ENCODE measurements around the gene ACTR1A. TPM values are rescaled to one million over a fixed set of nuclear protein-coding genes. Genes with fewer than 3 reads are reported as not detected.

Gene ACTR1A
- total RNA-seq, 1 donor from 2014 or later: 172 TPM

DNA sequence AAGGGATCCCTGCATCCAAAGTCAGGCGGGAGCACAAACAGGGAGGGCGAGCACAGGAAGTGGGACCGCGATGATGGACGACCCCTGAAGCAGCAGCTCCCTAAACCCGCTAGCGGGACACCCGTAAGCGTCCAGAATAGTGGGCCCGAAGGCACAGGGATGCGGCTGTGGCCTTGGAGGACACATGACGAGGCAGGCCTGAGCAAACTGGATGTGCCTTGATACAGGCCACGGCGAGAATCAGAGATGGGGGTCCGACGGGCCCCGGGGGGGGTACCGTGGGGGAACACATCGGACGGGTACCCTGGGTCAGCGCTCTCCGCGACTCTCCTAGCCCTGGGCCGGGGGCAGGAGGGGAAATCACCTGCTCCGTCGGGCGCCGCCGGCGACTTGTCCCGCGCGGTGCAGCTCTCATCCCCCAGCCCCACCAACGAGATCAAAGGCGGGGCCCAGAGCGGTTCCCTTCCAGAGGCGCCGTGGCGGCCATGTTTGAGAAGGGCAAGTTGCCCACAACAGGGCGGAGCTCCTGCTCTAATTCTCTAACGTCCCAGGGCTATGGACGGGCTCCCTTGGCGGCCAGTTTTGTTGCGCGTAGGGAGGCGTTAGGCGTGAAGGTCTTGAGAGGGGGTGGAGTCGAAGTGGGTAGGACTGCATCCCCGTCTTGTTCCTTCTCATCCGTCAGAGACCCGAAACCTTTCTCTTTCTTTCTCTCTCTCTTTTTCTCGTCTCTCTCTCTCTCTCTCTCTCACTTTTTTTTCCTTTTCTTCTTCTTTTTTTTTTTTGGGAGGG, 70.2 kb downstream of the ACTR1A start, which contains the start of gene CUEDC2:
TSS of gene CUEDC2 (minus strand) at position 413 of the 789 bp plus-strand sequence. CDS start 7,386 bp downstream, outside the sequence.
- DNase-seq (ENCODE audit: extremely low read depth, low read depth, low spot score): peak; percentile 74

DNA sequence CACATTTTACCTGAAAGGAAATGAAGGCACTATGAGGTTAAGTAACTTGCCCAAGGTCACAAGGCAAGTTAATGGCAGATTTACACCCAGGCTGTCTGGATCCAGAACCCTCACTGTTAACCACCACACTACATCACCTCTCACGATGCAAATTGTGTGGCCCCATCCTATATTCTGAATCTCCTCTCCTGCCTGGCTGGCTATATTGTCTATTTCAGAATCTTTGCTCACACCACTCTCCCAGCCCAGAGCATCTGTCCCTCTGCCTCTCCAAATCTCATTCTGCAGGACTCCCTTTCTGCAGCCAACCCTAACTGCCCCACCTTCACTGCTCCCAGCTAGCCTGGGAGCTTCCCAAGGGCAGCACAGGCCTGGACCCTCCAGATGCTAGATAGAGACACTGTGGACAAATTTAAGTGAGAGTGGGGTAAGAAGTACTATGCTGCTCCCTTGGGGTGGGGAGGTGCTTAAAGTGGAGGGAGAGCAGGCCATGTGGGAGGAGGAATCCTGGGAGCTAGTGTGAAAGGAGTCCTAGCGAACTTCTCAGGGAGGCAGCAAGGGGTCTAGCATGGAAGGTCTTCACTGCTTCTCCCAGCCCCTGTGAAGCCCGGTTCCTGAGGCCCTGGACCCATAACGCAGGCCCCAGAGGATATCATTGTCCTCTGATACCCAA, 70.9 kb downstream of the ACTR1A start:
- DNase-seq (ENCODE audit: extremely low read depth, low read depth, low spot score): no peak

DNA sequence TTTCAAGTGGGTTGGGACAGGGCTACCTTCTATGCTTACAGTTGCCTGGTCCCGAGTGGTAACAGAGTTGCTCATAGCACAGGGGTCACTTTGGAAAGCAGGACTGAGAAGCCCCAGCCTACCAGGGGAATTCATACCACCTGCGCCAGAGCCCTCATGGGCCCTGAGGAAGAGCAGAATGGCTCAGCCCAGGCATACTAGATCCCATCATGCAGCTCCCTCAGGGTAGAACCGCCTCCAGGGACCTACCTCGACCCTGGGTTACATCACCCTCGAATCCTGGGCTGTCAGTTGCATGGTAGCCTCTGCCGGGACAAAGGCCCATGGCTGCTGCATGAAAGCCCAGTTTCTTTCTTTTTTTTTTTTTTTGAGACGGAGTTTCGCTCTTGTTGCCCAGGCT, 73.0 kb downstream of the ACTR1A start:
- DNase-seq (ENCODE audit: extremely low read depth, low read depth, low spot score): no peak

Other genes with a start within 250 kb of the ACTR1A start
- gene NFKB2, start 107.0 kb downstream of the ACTR1A start, total RNA-seq: 45.3 and 88.4 TPM in 2 replicates
- 0.15 and 0.35 TPM in 2 replicates for gene PSD, start 83.9 kb downstream of the ACTR1A start, total RNA-seq
- 9.6 and 11.5 TPM in 2 replicates for gene FBXL15, start 81.9 kb downstream of the ACTR1A start, total RNA-seq
- gene CUEDC2, start 70.1 kb downstream of the ACTR1A start, total RNA-seq: 94.6 and 97.6 TPM in 2 replicates
- gene C10orf95, start 51.2 kb downstream of the ACTR1A start, total RNA-seq: not detected in 2 replicates
- gene SUFU, start 1.3 kb upstream of the ACTR1A start, total RNA-seq: 14.0 and 17.4 TPM in 2 replicates
- gene TRIM8, start 141.8 kb upstream of the ACTR1A start, total RNA-seq: 163 and 181 TPM in 2 replicates
- 6.4 and 7.4 TPM in 2 replicates for gene ARL3, start 211.7 kb upstream of the ACTR1A start, total RNA-seq
- gene SFXN2, start 211.9 kb upstream of the ACTR1A start, total RNA-seq: 2.7 and 6.0 TPM in 2 replicates
- gene WBP1L, start 241.2 kb upstream of the ACTR1A start, total RNA-seq: 77.8 and 101 TPM in 2 replicates